Spinal cord (tissue), 10 donors: ENCODE data around the gene RAB11FIP5. TPM values are rescaled to one million over a fixed set of nuclear protein-coding genes. Genes with fewer than 3 reads are reported as not detected.
"Not testable (repeated sequence)": the region's sequence is repeated elsewhere in the genome, so short reads cannot be mapped to it uniquely, and the experiment has no call there.

Source experiments
- DNase-seq, 6 donors: peaks; one replicate each; pipeline versions ENCODE4 v3.0.0 to v3.0.0-alpha.2; 2013 to 2015; ENCODE audit warnings: low spot score in 6 of 6, low read depth in 4 of 6
- H3K27ac ChIP-seq: one replicate; pipeline ENCODE4 v1.5.1; 2013; ENCODE audit warnings: low read depth, low read length, control low read depth
- H3K27me3 ChIP-seq: one replicate; pipeline ENCODE4 v1.6.1; 2013; ENCODE audit warnings: low read length; ENCODE audit not compliant: control insufficient read depth, insufficient read depth
- H3K36me3 ChIP-seq: one replicate; pipeline ENCODE4 v1.6.1; 2013; ENCODE audit warnings: low read length; ENCODE audit not compliant: control insufficient read depth, insufficient read depth
- H3K4me1 ChIP-seq: one replicate; pipeline ENCODE4 v1.6.1; 2013; ENCODE audit warnings: low read length; ENCODE audit not compliant: control insufficient read depth, insufficient read depth
- H3K4me3 ChIP-seq: one replicate; pipeline ENCODE4 v1.5.1; 2013; ENCODE audit warnings: low read depth, low read length, control low read depth
- H3K9me3 ChIP-seq: one replicate; pipeline ENCODE4 v1.6.1; 2013; ENCODE audit warnings: low read length; ENCODE audit not compliant: control insufficient read depth, insufficient read depth
- whole genome bisulfite sequencing: methylation state at CpG from one replicate; pipeline ENCODE4 v1.1.5; 2013; ENCODE audit warnings: missing lambda C conversion rate; ENCODE audit not compliant: insufficient coverage; 5-methylcytosine and 5-hydroxymethylcytosine counted together
- polyA plus RNA-seq, 2 donors: library from polyadenylated mRNA; unstranded; fragments of 120-200 nt; gene quantifications; one replicate each; pipeline ENCODE4 v1.2.1, GENCODE V29; 2013; ENCODE audit not compliant: insufficient read length in 2 of 2
- total RNA-seq, 2 donors: library from RNA; depleted of rRNA in 1 of 2; stranded (reverse); fragments of 120-200 nt in 1 of 2; fragments of >200 nt in 1 of 2; gene quantifications; one replicate each; pipeline versions ENCODE4 v1.2.3 to v1.2.4, GENCODE V29; 2013 to 2014
- donor health status: healthy.

RAB11FIP5 gene
- total and polyA plus RNA-seq, 4 donors, result 15.8 to 23.6 (median 18.8) TPM

DNA sequence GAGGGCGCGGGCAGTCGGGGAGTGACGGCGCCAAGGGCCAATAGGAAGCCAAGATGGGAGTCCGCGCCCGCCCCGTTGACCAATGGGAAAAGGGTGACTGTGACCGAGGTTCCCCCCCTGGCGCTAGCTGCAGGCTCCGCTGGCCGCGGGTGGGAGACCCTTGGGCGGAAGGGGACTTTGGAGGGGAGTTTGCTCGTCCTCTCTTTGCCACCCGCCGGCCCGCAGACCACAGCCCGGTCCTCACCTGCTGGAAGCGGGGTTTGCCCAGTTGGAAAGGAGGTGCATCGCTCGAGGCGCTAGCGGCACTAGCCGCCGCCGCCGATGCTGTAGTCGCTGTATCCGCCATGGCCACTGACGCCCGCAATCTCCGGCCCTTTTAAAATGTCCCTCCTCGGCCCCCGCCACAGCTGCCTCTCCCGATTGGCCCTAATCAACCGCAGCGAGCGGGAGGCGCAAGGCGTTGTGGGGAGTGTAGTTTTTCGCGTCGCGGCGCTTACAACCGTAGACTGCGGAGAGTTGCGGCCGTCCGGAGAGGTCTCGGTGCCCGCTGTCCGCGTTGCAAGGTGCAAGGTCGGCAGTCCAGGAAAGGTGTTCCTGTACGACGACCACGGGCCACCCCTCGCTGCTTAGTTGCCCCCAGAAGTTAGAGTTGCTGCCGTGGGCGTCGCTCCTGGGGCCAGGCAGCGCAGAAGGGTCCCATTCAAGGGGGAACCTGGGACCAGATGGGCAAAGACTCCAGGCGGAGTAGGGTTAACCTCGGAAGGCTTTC is 41.2 kb downstream of the RAB11FIP5 start, which contains the start of gene SFXN5:
Gene SFXN5 (minus strand): TSS at position 353 of the 769 bp plus-strand sequence. CDS start 7 bp downstream, at position 346.
- peaks cover 25% of the 10 kb centered on the region for H3K4me1 ChIP-seq
- no peaks in the 10 kb centered on the region for H3K27me3 ChIP-seq
- DNase-seq, result peak; percentile 90 to 99 (median 94)
- H3K9me3 ChIP-seq, result no peaks in the 10 kb centered on the region
- under 1% methylated on average over 67 of the region's 67 CpGs for WGBS
- peak within 1 kb of the TSS; percentile 95 for H3K4me3 ChIP-seq
- H3K36me3 ChIP-seq, result peaks cover 29% of the 10 kb centered on the region
- peak within 1 kb of the TSS; percentile 98 for H3K27ac ChIP-seq

DNA sequence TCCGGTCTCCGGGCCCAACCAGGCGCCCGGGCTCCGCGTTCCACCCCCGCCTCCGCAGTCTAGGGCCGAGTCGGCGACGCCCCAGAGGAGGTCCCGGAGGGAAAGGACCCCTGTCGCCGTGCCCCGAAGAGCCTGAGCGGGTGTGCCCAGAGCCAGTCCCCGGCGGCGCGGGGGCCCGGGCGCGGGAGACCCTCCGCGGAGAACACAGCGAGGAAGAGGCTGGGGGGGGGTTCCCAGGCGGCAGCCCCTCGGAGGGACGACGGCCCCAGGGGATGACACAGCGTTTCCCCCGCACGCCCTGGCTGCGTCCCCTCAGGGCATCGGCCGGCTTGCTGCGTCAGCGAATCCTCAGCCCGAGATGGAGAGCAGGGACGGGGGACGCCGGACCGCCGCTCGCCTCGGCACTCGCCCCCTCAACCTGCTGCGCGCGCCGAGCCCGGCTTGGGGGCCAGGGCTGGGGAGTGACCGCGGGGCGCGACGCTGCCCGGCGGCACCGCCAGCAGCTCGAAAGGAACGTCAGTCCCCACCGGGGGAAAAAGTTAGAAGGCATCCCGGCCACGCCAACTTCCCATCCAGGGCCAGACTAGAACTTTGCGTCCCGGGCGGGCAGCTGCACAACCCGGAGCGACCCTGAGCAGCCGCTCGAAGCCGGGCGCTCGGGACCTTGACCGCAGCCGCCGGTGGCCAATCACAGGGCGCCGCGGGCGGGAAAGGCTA is 41.9 kb downstream of the RAB11FIP5 start:
- DNase-seq, result peak in 2 of 6 donors; percentile 60 to 66
- Histone ChIP-seq H3K36me3 (peaks cover 23% of the 10 kb centered on the region), H3K27ac (peak overlapping the region; percentile 98), H3K4me3 (peak overlapping the region; percentile 95), H3K4me1 (peaks cover 25% of the 10 kb centered on the region), H3K27me3 (no peaks in the 10 kb centered on the region), H3K9me3 (no peaks in the 10 kb centered on the region)
- under 1% methylated on average over 83 of the region's 83 CpGs for WGBS

DNA sequence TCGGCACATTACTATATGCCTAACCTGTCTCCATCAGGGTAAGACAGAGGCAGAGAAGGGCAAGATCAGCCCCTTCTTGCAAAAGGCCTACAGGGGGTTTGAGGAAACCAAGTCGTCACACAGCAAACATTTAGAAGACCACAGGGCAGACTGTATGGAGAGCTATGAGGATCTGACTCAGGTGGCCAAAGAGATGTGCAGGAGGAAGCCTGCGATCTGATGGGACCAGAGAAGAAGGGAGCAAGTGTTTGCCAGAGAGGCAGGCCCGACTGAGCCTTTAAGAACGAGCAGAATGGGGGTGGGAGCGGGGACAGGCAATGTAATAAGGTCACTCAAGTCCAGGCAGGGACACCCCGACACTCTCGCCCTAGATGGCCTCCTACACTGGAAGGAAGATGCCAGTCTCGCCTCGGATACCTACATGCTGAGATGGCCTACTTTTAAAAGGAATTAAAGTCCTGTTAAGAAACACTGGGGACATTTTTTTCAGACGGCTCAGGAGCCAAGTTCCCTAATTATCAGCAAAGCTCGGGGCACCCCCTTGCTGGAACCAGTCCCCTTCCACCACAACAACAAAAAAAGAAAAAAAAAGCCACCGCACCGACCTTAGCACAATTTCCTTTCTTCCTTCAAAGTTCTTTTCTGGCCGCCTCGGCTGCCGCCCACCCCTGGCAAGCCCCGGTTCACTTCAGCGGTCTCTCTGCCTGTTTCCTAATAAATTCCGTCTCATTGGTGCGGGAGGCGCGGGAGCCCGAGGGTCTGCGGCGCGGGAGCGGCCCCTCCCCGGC is 42.7 kb downstream of the RAB11FIP5 start:
- Histone ChIP-seq H3K4me3 (peak overlapping the region; percentile 95), H3K4me1 (peaks cover 25% of the 10 kb centered on the region), H3K36me3 (peaks cover 16% of the 10 kb centered on the region), H3K27ac (peak overlapping the region; percentile 98), H3K9me3 (no peaks in the 10 kb centered on the region), H3K27me3 (no peaks in the 10 kb centered on the region)
- DNase-seq, result peak in 2 of 6 donors; percentile 13 to 39
- 5% methylated on average over 25 of the region's 29 CpGs for WGBS

DNA sequence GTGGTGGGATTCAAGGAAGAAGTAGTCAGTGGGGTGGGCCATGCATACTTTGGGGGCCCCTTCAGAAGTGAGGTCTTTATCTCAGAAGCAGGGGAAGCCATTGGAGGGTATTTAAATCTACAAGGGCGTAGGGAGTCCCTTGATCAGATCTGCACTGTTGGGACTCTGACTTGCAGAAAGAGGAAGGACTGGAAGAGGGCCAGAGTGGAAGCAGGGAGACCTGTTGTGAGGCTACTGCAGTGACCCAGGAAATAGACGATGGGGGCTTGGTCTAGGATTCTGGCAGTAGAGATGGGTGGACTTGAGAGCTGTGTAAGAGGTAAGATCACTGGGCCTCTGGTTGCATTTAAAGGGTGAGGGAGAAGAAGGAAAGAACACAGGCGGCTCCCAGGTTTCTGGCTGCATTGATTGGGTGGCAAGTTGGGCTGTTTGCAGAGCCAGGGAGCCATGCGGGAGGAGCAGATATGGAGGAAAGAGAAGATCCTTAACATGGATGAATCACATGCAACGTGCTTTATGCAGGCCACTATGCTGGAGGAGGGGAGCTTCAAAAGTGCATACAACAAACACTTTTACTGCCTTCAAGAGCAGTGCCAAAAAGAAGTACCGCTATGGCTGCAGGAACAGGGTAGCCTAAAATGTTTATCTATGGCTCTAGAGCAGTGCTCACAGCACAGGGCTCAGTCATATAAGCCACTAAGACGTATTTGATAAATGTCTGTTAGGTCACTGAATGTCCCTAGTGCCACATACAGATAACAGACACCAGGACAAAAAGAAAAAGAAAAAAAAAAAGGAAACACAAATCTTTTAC is 43.5 kb downstream of the RAB11FIP5 start:
- Histone ChIP-seq H3K4me3 (peak overlapping the region; percentile 95), H3K9me3 (no peaks in the 10 kb centered on the region), H3K27ac (no peak overlapping the region), H3K4me1 (peaks cover 33% of the 10 kb centered on the region), H3K27me3 (no peaks in the 10 kb centered on the region), H3K36me3 (peaks cover 8% of the 10 kb centered on the region)
- DNase-seq, result no peak
- 74% methylated on average over 2 of the region's 7 CpGs for WGBS

DNA sequence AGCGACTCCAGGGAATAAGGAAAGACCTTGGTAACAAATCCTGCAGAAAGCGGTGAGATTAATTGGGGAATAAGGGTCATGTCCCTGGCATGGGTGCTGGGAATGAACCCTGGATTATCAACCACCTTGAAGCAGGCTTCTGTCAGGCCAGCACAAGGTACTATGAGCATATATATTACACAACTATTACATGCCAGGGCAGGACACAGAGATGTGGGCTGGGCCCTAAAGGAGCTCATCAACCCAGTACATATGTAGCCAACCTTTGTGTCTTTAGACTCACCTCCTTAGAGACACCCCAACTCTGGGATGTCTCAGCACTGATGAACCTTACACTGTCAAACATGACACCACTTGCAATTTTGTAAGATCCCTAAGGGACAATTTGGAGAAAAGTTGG is 44.6 kb downstream of the RAB11FIP5 start:
- Histone ChIP-seq H3K27ac (no peak overlapping the region), H3K4me1 (peaks cover 38% of the 10 kb centered on the region), H3K27me3 (no peaks in the 10 kb centered on the region), H3K36me3 (peaks cover 4% of the 10 kb centered on the region), H3K4me3 (no peak overlapping the region), H3K9me3 (no peaks in the 10 kb centered on the region)
- DNase-seq, result no peak
- no CpG with 5 or more reads among the region's 2 CpGs for WGBS

DNA sequence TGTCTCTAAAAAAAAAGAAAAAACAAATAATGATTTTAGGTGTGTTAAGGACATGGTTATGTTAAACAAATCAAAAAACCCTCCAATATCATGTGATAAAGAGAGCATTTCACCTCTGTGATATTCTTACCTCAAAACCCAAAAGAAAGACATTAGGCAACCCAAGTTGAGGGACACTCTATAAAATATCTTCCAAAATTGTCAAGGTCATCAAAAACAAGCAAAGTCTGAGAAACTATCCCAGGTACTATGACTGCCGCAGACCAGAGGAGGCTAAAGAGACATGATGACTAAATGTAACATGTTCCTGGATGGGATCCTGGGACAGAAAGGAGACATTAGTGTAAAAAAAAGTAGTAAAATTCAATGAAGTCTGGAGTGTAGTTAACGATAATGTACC is 45.7 kb downstream of the RAB11FIP5 start:
- no peak for DNase-seq
- 100% methylated on average over 1 of the region's 2 CpGs for WGBS
- Histone ChIP-seq H3K27me3 (no peaks in the 10 kb centered on the region), H3K27ac (no peak overlapping the region), H3K36me3 (peaks cover 4% of the 10 kb centered on the region), H3K9me3 (no peaks in the 10 kb centered on the region), H3K4me1 (peaks cover 35% of the 10 kb centered on the region), H3K4me3 (no peak overlapping the region)

DNA sequence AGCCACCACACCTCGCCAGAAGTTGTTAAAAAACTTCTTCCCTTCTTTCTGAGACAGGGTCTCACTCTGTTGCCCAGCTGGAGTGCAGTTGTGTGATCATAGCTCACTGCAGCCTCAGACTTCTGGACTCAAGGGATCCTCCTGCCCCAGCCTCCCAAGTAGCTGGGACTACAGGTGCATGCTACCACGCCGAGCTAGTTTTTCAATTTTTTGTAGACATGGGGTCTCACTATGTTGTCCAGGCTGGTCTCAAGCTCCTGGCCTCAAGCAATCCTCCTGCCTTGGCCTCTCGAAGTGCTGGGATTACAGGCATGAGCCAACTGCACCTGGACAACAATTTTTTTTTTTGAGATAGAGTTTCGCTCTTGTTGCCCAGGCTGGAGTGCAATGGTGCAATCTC is 47.7 kb downstream of the RAB11FIP5 start:
- DNase-seq, H3K27ac ChIP-seq, H3K4me3 ChIP-seq, H3K27me3 ChIP-seq, H3K36me3 ChIP-seq, H3K9me3 ChIP-seq: not testable (repeated sequence)
- peaks cover 28% of the 10 kb centered on the region for H3K4me1 ChIP-seq
- 100% methylated on average over 4 of the region's 5 CpGs for WGBS

DNA sequence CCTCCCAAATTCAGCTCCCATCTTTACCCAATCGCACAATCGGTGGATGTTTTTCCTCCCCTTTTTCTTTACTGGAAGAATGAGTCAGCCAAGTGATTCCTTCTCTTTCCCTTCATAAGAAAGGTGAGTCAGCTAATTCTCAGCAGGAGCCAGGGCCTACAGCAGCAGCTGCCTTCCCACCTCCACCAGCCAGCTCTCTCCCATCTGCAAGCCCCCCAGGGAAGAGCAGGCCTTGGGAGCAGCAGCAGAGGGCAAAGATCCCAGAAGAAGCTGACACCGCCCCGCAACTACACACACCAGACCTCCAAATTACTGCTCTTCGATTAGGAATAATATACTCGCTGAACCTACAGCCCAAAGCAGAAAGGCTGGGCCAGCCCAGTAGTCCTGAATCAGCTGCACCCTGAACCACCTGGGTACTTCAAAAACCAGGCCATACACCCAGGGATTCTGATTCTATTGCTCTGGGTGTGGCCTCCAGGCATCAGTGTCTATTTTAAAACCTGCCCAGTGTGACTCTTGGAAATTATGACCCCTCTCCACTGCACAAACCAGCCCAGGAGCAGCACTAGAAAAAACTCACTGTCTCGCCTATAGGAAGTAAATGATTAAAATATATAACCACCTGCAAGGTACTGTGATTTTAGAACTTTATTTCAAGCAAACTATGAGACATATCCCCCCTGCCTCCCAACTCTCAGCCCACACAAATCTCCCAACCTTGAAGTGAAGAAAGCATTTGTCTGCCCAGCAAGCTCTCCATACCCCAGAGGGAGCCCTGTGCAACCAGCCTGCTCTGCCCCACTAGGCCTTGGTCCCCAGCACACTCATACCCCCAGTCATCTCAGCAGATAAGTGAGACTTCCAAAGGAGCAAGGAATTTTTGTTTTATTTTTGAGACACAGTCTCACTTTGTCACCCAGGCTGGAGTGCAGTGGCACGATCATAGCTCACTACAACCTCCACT is 48.6 kb downstream of the RAB11FIP5 start:
- Histone ChIP-seq H3K27ac (no peak overlapping the region), H3K9me3 (no peaks in the 10 kb centered on the region), H3K4me3 (no peak overlapping the region), H3K4me1 (peaks cover 25% of the 10 kb centered on the region), H3K27me3 (no peaks in the 10 kb centered on the region), H3K36me3 (peaks cover 3% of the 10 kb centered on the region)
- 79% methylated on average over 6 of the region's 8 CpGs for WGBS
- DNase-seq, result no peak
